ENCODE results near the gene DNAH11. TPM values are rescaled to one million over a fixed set of nuclear protein-coding genes. Genes with fewer than 3 reads are reported as not detected.

DNAH11 gene
- total RNA-seq, 1 donor from 2014 or later, result 0.94 TPM

DNA sequence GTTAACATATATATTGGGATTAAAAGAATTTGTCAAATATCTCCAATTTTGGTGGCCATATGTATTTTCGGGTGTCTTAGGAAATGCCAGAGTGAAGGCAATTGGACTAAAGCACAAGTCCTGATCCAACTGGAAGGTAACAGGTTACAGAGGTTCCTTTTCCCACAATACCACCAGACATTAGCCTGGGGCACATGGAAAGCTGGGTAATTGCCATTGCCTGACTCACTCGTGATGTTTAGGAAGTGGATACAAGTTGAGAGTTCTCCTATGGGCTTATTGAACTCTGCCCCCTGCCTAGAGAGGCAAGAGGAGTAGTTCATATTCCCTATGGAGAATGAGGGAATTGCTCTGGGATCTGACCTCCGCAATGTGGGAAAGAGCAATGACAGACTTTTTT lies 5.7 kb downstream of the DNAH11 start:
- no peak for DNase-seq (ENCODE audit: low spot score)

DNA sequence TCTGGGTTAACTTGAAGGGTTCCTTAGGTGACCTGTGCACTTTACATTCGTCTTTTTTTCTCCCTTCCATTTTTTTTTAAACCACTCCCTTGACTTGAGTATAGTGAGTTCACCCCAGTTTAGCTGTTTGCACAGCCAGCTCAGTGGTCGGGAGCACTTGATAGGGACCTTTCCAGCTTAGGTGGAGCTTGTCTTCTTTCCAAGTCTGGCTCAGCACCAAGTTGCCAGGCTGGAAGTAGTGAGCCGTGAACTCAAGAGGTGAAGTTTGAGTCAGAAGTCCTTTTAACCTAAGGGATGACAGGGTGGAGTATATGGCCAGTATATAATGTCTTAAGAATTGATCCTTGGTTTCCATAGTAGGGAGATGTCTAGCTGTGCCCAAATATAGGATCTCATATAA lies 7.2 kb downstream of the DNAH11 start:
- no peak for DNase-seq (ENCODE audit: low spot score)

DNA sequence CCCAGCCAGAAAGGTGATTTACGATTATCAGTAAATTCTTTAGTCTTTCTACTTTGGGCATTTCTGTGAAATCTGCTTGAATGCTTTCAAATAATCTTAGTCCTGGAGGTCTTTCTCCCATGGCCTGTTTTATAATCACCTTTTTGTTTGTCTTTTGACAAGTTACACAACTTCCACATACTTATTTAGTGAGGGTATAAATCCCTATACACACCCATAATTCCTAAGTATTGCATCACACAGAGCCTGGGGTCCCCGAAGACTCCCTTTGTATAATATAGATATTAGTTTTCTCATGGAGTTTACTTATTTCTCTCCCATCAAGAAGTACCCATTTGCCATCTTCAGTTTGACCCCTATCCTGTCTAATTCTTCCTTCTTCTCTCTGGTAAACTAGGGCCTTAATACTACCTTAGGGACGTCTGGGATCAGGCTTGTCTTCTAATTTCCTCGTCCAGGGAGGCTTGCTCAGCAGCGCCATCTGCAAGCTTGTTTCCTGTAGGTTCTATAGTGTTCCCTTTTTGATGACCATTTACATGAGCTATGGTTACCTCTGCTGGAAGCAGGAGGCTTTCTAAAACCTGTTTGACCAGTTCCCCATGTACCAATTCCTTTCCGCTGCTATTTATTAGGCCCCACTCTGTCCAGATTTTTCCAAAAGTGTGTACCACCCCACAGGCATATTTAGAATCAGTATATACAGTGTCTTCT lies 8.1 kb downstream of the DNAH11 start:
- DNase-seq (ENCODE audit: low spot score), result no peak

DNA sequence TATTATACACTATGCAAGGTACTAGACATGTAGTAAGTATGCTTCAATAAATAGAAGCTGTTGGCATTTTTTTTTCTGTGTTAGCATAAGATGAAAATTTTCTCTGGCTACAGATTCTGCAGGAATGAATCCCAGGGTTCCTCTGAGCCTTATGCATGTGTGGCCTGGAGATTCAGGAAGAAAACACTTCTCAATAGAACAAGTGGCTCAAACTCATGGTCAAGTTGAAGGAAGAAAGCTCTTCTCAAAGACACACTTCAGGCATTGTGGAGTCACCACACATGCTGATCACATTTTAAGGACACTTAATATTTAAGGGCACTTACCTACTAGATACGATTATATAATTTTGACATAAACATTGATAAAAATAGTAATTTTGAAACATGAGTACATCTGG lies 19.5 kb downstream of the DNAH11 start:
- no peak for DNase-seq (ENCODE audit: low spot score)

DNA sequence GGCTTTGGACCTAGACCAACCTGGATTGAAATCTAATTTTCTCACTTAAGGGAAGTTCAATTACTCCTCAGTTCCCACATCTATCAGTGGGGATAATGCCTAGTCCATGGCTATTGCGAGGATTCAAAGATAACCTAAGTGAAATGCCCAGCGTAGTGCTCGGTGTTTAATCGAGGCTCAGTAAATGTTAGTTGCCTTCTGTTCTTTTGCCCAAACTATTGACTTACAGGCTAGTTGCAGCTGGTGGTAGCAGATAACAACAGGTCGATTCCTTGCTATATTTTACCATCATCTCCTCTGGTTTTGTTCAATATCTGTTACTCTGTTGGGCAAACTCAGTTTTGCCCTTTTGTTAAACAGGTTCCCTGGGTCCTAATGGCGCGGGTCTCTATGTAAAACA lies 22.8 kb downstream of the DNAH11 start:
- no peak for DNase-seq (ENCODE audit: low spot score)

DNA sequence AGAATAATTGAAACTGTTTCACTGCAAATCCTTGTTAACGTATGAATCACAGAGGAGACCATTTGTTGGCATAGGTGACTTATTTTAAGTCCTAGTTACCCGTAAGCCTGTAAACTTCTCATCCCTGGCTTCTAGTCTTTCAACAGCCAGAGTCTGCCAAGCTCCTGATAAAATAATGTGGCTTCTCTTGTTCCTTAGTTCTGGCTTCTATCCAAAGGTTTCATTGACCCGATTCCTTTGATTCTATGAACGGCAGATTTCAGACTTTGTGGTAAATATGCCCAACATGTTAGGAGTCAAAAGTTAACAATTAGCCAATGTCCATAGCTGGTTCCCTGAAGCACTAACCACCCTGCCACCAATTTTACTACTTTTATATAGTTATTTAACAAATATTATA lies 23.3 kb downstream of the DNAH11 start:
- DNase-seq (ENCODE audit: low spot score), result no peak

DNA sequence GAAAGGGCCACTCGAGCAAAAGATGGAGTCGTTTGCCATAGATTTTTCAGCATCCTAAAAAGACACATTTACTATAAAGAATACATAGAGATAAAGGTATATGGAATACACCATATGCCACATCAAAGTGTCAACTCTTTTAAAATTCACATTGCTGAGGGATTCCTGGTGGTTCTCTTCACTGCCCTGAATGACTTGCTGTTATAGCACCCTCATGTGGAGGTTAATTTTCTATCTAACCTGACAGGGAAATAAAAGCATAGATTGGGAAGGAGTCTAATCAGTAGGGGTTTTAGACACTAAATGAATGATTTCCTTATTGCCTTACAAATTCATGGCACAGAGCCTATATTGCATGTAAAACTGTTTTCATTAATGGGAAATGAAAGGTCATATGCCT lies 25.9 kb downstream of the DNAH11 start:
- DNase-seq (ENCODE audit: low spot score), result no peak

DNA sequence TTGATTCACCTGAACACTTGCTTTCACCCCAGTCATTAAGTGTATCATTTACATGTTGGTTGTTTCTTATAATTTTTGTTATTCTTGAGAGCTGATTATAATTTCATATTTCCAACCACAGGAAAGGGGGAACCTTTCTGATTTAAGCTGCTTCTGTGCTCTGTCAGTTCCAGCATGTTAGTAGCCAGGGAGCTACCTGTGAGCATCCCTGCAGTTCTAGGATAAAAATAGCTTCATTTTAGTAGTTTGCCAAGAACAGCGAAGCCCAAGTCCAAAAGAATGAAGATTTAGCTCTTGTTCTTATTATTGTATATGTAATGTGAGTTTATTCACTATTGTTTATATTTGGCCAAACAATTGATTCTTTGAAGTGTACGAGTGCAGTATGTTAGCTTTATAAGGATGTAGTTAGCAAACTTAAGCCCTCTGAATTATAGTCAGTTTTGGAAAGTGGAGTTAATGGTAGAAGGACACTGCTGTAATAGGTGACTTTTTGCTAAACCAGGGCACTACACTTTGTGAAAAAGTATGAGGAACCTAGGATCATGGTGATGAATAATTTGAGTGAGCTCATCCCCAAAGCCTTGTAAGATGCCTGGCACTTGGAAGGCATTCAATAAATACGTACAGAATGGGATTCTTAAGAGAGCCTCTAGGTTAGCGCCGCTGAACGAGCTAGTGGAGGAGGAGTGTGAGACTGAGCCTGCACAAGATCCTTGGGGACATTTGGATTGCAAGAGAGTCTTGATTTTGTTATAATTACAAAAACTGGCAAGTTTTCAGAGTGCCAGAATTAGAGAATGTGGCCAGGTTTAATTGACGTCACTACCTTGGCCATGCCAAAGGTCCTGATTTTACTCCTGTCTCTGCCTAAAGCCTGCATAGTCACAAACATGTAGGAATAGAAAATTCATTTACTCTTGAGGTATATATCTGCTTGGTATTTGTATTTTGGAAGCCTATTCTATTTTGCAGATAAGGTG lies 29.8 kb downstream of the DNAH11 start:
- no peak for DNase-seq (ENCODE audit: low spot score)

DNA sequence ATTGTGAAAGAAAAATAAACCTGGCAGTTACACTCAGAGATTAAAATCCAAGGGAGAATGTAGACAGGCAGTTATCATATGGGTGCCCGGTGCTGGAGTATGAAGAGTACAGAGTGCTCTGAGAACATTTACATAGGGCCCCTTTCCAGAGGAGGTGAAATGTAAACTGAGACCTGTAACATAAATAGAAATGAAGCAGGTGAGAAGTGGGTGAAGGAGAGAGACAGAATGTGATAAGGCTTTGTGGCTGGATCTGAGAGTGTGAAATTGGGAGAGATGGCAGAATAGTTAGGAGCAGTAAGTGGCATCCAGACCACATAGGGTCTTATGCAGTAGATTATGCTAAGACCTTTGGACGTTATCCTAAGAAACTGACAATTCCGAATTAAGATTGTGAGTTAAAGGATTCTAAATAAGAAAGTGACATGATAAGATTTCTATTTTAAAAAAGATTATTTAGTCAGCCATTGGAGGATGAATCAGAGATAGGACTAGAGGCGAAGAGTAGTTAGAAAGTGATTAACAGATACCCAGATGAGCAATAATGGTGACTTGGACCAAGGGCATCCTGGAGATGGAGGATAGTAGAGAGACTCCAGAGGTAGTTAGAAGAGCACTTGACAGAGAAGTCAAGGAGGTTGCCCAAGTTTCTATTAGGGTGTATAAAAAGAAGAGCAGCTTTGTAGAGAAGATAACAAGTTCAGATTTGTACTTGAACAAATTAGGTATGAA lies 36.7 kb downstream of the DNAH11 start:
- DNase-seq (ENCODE audit: low spot score), result no peak

DNA sequence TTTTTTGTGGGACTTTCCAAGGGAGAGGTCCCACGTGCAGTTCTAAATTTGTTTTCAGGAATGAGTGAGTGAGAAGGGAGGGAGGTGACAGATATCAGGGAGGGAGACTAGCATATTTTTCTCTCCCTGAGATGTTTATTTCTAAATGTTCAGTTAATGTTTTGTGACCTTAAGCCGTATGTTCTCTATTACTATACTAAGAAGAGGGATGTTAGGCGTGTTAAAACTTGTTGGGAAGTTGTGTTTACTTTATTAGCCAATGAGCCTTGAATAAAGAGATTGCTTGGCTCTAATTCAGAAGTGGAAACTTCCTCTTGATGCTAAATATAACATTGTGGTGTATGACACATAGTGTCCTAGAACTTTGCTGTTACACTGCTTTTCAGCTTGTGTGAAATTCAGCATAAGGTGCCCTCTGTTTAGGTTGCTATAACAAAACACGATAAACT lies 37.3 kb downstream of the DNAH11 start:
- DNase-seq (ENCODE audit: low spot score), result no peak

DNA sequence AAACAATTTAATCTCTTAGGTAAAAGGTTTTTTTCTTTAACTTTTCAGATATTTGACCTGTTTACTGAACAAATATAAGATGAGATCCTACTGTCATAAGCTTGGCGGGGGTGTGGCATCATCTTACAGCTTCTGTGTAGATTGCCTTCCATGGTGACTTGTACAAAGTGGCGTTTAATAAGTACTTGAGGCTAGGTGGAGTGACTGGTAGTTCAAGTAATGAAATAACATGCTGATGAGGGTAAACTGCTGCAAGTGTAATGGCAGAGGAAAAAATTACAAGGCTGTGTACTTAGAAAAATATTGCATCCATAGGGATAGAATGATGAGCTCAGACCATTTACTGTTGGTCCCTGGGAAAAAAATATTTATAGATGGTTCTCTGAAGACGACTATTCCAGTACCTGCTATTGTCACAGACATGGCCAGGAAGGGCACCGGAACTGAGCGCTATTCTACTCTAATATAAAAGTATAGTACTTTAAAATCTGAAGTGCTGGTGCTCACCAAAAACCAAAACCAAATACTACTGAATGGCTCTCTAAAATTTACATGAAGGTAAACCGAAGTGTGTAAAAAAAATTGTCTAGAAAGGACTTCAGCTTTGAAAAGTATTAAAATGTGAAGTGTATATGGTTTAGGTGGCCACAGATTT lies 42.4 kb downstream of the DNAH11 start:
- no peak for DNase-seq (ENCODE audit: low spot score)

DNA sequence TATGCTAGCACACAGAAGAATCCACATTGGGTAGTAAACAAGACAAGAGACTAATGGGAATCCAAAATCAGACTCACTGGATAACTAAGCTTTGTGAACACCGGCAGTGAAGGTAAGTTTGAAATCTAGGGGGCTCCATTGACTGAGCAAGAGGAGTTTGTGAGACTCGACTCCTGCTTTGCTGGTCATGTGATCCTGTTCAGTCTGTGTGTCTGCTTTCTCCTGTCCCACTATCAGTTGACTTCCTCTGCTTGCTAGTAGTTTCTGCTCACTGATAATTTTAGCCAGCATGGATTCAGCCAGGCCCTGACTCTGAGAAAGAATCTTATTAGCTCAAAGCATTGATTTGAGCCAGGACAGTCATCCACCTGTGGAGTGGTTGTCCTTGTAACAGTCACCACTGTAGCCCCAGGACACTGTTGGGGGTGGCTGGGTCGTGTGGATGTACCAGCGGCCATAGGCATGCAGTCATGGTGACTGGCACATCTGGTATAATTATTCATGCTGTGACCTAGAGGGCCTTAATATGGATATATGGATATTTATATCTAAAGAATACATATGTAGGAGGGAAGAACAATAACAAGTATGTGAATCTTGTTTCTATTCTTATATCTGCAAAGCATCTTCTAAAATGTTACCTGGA lies 44.4 kb downstream of the DNAH11 start:
- DNase-seq (ENCODE audit: low spot score), result no peak

DNA sequence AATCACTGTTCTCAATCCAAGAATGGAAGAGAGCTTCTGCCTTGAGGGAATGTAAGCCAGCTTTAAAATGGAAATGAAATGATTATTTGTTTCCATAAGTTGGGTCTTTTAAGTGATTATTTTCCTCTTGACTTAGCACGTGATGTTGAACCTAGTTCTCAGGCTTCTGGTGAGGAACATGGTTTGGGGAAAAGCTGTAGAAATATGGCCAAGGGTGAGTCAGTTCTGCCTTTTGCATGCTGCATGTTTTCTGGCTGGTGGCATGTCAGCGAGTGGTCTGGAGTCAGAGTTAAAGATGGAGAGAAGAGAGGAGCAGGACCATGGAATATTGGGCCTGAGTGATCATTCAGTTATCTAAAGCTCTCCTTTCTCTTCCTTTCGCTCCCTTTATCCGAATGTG lies 54.0 kb downstream of the DNAH11 start:
- DNase-seq (ENCODE audit: low spot score), result no peak

DNA sequence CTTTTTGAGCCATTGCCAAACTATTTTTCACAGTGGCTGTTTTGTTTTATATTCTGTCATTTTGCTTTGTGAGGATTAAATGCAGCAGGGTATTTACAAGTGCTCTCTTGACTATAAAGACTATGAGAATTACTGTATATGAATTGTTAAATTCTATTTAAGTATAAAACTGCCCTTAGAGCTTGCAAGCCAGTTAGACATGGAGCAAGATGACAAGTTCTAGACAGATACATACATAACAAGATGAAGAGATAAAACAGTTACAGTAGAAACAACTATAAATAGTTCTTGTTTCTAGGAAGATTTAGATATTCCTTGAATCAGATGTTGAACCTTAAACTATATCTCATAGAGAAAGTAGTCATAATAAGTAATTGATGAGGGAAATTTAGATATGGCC lies 60.6 kb downstream of the DNAH11 start:
- DNase-seq (ENCODE audit: low spot score), result no peak

DNA sequence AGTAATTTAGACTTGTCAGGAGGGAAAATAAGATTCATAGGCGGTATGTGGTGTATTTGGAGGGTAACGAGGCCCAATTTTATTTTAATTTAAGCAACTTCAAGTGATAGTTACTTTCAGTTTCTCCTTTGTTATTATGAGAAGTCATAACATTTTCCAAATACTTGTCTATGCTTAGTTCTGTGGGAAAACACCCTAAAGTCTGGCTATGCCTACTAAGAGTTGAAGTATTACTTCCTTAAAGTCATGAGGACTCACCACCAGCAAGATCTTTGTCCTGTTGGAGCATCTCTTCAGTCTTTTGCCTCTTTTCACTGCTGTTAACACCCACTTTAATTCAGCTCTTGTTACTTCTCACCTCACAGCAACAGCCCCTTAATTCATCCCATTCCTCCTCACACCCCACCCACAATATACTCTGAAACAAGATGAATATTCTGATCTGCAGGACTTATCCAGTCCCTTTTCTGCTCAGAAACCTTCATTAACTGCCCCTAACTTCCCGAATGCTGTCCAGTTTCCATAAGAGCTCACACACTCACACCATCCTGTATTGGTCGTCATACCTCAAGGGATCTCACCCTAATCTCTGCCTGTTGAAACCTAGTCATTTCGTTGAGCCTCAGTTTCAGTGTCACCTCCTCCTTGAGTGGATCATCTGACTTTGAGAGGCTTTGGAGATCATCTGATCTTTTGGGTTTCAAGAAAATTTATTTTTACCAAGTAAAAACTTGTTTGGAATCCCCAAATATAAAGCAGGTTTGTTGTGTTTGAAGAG lies 61.3 kb downstream of the DNAH11 start:
- DNase-seq (ENCODE audit: low spot score), result no peak

DNA sequence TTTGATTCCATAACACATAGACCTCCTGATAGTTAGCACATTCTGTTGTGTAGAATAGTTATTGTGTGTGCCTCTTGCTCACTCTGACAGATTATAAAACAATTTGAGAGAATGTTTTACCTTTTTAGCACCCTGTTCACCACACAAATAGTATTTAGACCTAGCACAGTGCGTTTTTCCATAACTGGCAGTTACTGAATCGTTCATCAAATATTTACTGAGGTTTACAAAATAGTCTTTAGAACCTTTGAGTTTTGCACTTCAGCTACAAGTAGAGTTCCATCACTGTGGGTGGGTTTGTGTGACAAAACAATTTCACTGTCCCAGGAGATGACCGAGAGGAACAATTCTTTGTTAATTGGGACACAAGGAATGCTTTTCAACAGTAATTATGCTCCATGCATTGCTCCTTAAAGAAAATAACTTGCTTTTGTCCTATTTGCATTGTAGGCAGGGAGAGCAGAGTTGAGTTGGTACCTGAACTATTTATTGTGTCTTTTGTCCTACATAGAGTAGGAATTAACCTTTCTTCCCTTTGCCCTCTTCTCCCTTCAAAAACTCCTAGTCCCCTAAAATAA lies 62.3 kb downstream of the DNAH11 start:
- no peak for DNase-seq (ENCODE audit: low spot score)

DNA sequence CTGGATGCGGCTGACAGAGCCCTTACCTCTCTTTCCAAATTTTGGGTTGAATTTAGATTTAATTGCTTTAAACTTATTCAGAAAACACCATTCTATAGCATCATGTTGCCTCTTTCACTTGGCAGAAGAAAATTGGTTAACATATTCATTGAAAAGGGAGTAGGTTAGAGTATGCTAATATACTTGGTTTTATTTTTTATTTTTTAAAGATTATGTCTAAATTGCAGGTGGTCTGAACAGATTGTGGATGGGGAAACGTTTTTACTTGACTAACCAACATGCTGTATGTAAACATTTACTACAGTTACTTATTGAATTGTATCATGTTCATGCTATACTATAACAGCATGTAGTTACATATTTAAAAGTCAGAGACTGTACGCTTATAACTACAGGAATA lies 65.6 kb downstream of the DNAH11 start:
- no peak for DNase-seq (ENCODE audit: low spot score)

DNA sequence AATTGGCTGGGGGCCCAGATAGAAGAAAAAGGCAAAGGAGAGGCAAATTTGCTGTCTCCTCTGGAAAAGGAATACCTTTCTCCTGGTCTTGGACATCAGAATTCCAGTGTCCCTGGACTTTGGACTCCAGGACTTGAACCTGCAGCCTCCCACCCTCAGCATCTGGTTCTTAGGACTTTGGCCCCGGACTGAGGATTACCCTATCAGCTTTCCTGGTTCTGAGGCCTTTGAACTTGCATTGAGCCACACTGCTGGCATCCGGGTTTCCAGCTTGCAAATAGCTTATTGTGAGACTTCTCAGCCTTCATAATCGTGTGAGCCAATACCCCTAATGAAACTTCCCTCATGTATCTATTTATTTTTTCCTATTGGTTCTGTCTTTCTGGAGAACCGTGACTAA lies 68.3 kb downstream of the DNAH11 start:
- no peak for DNase-seq (ENCODE audit: low spot score)

DNA sequence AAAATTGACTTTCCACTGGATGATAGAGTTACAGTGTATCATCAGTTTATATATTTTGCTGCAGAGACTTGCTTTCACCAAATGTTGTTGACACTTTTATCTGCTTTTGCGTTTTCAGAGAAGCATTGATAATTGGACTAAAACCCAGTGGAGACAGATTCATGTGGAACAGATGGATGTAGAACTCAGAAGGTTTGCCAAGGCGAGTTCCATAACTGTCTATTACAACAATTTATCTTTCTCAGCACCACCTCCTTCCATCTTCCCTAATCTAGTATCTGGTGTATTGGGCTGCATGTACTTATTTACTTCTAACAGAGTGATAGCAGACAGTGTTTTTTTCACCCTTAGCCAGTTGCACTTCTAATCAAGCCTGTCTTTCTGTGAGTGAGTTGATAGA lies 73.3 kb downstream of the DNAH11 start:
- no peak for DNase-seq (ENCODE audit: low spot score)

DNA sequence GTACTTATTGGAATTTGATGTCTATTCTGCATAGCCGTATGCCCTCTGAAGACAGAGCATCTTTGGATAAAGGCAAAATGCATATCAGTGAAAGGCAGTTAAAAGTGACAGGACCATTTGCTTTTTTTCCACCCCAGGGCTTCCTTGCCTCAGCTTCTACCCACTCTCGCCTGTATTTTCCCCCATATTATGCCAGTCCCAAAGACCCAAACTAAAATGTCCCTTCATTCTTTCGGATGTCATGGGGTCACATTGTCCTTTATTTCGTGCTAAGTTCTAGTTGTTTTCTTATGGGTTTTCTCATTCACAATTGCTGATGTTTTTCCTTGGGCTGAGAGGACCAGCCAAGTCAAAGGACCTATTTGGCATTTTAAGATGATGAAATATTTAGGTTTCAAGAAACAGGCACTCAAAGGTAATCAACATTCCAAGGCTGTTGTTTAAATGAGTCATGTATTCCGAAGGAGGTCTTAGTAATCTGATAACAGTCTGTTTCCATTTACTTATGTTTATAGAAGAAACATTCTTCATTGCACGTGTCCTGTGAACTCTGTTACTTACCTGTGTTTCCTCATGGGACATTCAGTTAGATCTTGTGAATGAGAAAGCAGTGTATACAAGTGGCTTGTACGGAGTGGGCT lies 74.1 kb downstream of the DNAH11 start:
- DNase-seq (ENCODE audit: low spot score), result no peak
